SW480 (cell line): ENCODE measurements around the gene TBATA.
A peak's percentile ranks its signal among the peaks of the same experiment; 100 is the strongest.

Experiments
- DNase-seq: peaks from one replicate; pipeline ENCODE4 v3.0.0-alpha.2; 2016; ENCODE audit warnings: low spot score

The TBATA gene

DNA sequence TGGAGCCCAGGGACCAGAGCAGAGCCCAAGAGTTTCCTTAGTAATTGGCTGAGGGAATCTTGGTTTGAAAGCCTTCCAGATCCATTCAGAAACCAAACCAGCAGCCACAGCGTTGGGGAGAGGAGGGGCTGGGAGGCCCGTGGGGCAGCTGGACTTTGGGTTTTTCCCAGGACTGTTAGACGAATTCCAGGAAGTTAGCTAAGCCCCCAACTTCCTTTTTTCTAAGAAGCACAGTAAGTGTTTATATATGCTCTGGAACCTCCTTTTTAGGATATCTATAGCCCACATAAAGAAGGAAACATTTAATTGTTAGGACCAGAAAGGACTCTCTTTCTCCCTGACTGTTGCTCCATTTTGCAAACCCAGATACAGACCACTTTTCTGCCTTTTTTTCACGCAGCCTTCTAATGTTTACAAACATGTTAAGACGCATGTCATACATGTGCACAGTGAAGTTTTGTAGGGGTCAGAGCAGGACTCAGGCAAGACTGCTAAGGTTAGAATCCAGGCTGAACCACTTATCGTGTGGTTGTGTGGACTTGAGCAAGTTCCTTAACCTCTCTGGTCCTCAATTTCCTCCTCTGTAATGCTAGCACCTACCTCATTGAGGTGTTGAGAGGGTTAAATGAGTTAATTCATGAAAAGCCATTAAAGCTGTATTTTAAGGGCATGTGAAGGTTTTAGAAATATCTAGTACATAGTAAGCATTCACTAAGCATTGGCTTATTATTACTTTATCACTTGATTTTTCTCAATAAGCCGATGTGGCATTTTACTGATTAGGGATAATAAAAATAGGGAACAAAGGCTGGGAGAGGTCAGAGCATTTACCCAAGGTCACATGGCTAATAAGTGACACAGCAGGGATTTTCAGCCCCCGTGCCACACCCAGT lies 42.4 kb downstream of the TBATA start:
- no peak for DNase-seq

DNA sequence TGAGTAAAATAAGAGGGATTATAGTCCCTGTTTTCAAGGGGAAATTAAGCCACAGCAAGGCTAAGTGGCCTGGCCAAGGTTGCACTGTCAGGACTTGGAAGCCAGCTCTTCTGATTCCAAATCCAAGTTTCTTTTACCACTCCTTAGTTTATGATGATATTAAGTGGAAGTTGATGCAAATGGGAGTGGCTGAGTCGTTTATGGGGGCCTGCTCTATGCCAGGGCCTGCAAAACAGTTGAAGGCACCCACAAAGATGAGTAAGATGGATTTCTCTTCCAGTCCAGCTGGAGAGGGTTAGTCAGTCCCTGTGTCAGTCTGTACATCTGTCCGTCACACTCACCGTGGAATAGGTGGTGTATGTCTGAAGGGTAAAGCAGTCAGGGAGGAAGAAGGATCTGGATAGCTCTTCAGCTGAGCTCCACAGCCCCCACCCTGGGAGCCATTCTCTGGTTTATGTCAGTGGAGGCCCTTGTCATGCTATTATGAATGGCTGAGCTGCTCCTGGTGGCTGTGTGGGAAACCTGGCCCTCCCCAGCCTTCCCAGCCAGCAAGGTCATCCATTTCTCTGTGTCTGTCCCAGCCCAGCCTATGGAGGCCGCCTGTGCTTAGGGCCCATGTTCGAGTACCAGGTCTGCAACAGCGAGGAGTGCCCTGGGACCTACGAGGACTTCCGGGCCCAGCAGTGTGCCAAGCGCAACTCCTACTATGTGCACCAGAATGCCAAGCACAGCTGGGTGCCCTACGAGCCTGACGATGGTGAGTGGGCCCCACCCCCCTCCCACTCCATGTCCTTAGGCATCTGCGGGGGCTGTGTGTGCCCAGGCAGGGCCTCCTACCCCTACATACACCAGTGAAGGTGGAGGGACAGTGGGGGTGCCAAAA lies 44.5 kb downstream of the TBATA start:
- no peak for DNase-seq

DNA sequence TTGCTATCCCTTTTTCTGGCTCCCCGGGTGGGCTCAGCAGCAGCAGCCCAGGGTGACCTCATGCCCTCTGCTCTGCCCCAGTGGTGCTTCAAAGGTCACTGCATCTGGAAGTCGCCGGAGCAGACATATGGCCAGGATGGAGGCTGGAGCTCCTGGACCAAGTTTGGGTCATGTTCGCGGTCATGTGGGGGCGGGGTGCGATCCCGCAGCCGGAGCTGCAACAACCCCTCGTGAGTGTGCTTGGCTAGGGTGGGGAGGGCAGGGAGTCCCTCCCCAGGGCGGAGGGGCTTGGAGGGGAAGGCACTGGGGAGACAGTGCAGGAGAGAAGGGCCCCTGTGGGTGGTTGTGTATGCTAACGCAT lies 46.4 kb downstream of the TBATA start:
- no peak for DNase-seq

DNA sequence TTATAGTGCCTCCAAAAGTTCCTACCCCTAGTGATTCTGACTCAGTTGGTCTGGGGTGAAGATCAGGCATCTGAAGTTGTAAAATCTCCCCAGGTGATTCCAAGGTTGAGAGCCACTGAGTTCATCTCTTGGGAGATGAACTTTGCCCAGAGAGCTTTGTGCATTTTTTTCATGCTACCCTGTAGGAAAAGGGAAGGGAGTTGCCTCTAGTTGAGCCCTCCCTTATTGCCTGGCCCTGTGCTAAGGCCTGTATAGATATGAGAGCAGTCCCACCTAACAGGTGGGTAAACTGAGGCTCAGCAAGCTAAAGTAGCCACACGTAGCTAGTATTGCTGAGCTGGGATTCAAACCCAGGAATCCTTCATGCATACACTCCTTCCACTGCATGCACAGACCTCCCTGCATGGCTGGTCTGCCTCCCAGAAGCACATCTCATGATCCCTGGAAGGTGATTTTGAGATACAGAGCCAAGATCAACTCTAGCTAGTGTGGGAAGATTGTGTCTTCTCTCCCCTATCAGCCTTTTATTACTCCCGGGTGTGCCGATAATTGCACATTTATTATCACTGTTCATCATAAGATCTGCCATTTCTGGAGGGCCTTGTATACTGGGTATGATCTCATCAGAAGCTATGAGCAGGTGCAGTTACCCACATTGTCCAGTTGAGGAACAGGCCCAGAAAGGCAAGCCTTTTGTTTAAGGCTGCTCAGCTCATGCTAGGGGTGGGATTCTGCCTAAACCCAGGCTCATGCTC lies 47.0 kb downstream of the TBATA start:
- DNase-seq = no peak

DNA sequence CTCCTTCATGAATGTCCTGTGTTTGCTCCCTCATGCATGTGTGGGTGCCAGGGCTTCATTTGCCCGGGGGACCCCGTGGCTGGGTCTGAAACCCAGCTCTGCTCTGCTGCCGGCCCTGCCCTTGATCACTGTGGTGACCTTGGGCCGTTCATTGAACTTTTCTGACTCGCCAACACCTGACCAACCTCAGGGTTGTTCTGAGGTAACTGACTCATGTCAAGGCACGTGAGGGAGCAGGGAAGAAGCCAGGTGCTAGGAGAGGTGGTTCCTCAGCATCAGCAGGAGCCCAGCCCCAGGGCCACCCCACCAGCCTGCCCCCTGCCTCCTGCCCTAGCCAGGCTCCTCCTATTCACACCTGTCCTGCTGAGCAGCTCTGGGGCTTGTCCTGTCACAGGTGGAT lies 47.9 kb downstream of the TBATA start:
- no peak for DNase-seq

DNA sequence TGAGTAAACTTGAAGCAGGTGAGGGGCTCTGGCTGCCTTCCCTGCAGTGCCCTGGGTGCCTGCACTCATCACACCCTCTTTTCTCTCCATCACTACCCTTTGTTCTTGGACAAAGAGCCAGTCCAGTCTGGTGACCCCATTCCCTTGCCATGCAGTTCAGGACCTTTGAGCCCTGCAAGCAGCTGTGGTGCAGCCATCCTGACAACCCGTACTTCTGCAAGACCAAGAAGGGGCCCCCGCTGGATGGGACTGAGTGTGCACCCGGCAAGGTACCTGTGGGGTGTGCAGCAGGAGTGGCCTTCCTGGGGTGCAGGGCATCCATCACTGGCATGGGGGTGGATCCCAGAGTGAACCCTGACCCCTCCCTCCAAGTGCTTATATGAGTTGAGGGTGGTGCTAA lies 48.7 kb downstream of the TBATA start:
- DNase-seq = no peak

DNA sequence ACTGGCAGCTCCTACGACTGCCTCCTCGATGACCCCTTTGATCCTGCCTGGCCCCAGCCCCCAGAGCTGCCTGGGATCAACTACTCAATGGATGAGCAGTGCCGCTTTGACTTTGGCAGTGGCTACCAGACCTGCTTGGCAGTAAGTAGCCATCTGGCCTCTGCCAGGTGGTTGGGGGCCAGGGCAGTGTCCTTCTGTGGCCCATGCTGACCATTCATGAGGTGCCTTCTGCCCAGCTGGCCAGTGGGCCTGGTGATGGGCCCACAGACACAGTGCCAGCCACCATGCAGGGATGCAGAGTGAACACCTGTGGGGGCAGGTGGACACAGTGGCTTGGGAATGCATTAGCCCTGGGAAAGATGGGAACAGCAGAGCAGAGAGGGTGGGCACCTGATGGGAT lies 50.0 kb downstream of the TBATA start:
- no peak for DNase-seq

DNA sequence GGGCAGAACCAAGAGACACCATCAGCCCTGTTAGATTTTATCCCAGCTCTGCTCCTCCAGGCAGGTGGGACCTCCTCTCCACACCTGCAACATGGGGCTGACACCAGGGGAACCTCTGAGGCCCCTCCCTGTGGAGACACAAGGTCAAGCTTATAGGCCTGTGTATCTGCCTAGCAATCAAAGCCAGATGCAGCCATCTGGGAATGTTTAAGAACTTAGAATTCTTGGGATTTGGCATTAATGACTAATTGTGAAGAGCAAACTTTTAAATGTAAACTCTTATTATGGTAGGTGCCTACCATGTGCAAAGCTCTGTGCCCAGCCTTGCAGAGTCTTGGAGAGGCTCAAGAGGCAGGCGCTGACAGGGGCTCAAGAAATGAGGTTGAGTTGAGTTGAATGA lies 52.1 kb downstream of the TBATA start:
- DNase-seq = no peak

DNA sequence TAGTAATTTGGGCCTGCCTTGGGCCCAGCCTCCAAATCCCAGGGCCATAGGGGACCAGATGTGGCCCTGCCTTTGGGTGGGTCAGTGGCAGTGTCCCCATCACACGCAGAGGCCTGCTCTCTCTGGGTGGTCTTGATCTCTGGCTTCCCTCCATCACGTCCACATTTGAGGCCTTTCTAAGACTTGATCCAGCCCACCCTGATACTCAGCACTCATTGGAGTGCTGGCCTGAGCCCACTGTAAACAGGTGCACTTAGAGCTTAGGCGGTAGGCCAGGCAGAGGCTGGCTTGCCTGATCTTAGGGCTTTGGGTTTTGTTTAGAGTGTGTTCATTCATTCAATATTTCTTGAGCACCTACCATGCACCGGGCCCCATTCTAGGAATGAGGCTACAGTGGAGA lies 52.6 kb downstream of the TBATA start:
- no peak for DNase-seq

DNA sequence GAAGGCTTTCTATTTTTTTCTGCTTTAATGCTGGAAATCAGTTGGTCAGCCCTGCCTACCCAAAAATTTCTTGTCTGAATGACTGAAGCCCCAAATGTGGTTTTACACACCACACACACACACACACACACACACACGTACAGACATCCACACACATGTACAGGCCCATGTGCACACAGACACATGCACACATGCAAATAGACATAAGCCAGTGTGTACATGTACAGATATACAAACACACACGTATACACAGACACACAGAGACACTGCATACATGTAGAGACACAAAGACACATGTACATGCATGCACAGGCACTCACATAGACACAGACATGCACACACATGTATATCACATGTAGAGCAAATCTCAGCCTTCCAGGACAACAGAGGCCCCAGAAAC lies 54.2 kb downstream of the TBATA start:
- no peak for DNase-seq

DNA sequence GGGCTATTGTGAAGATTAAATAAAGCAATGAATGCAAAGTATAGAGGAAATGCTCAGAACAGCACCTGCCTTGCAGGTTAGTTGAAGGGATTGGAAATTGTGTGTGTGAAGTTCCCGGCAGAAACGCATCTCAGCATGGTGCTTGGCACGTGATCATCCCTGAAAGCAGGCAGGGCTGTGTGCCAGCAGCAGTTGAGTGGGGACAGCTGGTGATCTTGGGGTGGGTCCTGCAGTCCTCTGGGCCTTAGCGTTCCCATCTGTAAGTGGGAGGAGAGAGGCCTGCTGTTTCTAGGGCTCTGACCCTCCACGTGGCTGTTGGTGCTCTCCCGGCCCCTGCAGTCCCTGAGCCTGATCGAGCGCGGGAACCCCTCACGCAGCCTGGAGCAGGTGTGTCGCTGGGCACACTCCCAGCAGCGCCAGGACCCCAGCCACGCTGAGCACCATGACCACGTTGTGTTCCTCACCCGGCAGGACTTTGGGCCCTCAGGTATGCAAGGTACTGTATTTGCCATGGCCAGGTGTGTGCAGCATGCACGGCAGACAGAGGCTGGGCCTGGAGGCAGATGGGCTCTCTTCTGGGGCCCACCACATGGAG lies 55.3 kb downstream of the TBATA start:
- no peak for DNase-seq

DNA sequence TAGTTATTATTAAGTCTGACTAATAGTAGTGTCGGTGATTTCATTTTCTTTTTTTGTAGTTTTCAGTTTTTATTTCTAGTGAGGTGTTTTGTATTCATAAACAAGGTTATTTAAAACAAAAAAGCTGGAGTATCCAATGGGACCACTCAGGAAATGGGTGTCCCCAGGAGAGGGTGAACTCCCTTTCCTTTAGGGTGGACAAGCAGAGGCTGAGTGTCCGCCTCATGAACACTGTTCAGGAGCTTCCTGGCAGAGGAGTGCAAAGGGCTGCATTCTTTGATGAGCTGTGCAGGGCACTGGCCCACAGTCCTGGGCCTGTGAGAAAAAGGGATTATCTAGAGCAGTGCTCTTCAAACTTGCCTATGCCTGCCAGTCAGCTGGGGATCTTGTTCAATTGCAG lies 56.8 kb downstream of the TBATA start:
- DNase-seq = no peak

DNA sequence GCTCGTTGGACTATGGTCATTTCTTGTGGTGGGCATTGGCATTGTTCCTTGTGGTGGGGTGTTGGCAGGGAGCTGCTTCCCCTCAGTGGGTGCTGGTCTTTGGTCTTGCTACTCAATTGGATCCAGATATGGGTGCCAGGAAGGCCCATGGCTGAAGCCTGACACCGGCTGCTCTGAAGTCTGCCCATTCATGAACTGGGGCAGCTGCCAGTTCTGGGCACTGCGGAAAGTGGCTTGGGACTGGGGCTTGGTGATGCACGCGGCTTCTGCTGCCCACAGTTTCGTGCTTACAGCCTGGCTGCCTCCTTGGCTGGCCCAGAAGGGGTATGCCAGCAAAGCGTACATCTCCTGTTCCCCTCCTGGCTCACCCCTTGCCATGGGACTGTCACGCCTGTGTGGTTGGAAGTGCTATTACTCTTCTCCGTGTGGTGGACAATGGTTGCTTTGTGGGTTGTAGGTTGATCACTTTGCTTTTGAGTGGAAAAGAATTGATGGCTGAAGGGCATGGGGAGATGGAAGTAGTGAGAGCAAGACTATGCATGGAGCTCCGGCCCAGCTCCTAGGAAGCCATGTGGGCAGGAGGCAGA lies 58.2 kb downstream of the TBATA start:
- no peak for DNase-seq

DNA sequence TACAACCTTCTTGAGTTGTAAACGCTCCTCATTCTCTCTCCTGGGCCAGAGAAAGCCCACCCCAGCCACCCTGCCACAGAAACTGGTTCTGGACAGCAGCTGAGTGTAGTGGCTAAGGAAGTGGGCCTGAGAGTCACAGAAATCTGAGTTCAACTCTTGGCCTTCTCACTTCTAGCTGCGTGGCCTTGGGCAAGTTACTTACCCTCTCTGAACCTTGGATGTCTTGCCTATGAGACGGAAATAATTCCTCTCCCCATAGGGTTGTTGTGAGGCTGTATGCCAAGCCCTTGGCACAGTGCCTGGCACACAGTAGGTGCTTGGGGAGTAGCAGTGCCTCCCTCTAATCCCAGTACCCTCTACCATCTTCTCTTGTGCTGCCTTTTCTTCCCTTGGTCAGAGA lies 61.4 kb downstream of the TBATA start:
- DNase-seq = no peak

DNA sequence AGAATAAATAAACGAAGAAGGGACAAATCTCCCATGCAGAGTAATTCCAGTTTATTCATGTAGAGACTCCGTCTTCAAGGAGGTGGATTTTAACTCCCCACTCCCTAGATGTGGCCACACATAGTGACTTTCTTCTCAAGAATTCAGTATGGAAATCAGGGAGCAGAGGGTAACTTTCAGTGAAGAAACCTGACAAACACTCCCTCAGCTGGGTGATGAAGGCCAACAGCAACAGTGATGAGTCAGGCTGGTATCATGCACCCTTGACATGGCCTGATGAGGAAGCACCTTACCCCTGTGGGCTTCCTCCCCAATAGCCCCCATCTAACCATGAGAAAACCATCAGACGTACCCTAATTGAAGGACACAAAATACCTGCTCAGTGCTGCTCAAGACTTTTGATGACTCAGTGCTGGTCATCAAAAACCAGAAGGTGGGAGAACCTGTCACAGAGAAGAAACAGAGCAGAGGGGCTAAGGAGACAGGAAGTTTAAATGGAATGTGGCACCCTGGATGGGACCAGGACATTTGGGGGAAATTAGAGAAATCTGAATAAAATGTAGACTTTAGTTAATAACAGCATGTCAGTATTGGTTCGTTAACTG lies 62.3 kb downstream of the TBATA start:
- DNase-seq = peak; percentile 38
